Right lung (tissue), 5 donors: ENCODE results near the gene SAMD4A. TPM values are rescaled to one million over a fixed set of nuclear protein-coding genes. Genes with fewer than 3 reads are reported as not detected.

Experiments used
- DNase-seq, 2 donors: peaks; one replicate each; pipeline ENCODE4 v3.0.0-alpha.2; 2013
- polyA plus RNA-seq, 5 donors: library from polyadenylated mRNA; unstranded; fragments of 120-200 nt; gene quantifications; one replicate each; pipeline versions ENCODE4 v1.2.1 to v1.2.3, GENCODE V29; 2013; ENCODE audit warnings: inconsistent platforms in 1 of 5, low replicate concordance in 1 of 5; ENCODE audit not compliant: insufficient read length in 5 of 5, insufficient read depth in 1 of 5

The SAMD4A gene
- polyA plus RNA-seq, 5 donors, result 4.9 to 9.8 (median 7.9) TPM

DNA sequence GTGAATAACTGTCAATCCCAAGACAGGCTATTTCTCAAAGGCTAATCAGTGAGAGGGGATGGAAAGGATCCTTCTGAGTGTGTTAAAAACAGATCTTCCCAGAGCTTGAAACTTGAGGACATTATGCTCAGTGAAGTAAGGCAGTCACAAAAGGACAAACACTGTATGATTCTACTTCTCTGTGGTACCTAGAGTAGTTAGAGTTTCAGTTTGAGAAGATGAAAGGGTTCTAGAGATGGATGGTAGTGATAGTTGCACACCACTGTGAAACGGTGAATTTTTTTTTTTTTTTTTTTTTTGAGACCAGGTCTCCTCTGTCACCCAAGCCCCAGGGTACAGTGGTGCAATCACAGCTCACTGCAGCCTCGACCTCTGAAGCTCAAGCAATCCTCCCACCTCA, 133.8 kb downstream of the SAMD4A start:
- no peak for DNase-seq

DNA sequence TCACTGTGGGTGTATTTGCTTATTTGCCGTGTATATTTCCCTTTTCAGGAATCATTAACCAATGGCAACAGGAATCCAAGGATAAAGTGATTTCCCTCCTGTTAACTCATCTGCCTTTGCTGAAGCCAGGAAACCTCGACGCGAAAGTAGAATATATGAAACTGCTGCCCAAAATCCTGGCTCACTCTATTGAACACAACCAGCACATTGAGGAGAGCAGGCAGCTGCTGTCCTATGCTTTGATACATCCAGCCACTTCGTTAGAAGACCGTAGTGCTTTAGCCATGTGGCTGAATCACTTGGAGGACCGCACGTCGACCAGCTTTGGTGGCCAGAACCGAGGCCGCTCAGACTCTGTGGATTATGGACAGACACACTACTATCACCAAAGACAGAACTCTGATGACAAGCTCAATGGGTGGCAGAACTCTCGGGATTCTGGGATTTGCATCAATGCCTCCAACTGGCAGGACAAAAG, 135.1 kb downstream of the SAMD4A start:
- DNase-seq, result no peak

DNA sequence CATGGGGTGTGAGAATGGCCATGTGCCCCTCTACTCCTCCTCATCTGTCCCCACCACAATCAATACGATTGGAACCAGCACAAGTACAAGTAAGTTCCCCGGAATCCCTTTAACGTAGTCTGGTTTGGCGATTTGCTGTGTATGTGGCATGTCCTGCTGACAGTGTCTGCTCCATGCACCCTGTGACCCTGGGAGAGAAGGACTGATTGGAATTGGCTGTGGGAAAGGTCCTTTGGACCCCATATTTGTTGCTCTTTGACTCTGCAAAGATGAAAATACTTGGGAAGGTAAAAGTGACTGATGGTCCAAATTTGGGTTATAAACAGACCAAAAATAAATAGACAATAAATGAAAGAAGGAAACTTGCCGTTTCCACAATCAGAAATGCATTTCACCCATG, 135.6 kb downstream of the SAMD4A start:
- no peak for DNase-seq

DNA sequence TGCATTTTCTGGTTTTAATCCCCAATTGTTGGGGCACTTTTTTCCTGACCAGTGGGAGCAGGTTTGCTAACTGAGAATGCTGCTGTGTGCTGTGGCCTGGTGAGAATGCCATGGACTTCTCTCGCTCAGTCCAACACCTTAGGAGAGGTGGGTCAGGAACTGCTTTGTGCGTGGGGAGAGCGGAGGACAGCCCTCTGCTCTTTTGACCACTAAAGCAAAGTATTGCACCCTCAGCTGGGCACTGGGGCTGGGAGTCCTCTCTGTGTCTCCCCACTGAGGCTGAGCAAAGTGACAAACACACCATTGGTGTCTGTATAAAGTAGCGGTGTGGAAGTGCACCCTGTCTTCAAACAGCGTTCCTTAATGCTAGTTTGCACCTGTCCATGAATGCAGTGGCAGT, 136.2 kb downstream of the SAMD4A start:
- DNase-seq, result no peak

DNA sequence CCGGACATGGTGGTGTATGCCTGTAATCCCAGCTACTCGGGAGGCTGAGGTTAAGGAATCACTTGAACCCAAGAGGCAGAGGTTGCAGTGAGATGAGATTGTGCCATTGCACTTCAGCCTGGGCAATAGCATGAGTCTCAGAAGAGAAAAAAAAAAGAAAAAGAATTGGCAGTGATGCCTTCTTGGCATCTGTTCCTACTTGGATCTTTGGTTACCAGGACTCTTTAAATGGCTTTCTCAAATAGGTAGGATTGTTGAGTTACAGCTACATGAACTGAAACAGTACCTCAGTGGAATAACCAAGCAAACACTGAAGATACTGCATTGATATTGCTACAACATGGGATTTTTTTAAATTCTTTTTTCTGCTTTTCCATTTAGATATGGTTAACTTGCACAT, 136.8 kb downstream of the SAMD4A start:
- DNase-seq, result no peak

DNA sequence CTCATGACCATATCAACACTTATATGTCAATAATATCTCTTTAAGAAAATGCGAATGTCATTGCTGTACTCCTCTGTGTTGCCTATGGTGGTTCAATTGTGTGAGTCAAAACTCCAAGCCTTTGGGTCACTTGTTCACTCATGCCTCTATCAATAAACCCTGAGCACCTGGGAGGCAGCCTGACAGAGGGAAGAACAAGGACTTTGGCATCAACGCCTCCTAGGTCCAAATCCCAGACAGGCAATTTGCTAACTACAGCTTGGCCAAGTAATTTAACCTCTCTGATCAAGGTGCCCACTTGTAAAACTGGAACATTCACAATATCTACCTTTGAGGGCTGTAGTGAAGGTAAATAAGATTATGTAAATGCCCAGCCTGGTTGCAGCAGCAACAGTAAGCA, 137.8 kb downstream of the SAMD4A start:
- no peak for DNase-seq

DNA sequence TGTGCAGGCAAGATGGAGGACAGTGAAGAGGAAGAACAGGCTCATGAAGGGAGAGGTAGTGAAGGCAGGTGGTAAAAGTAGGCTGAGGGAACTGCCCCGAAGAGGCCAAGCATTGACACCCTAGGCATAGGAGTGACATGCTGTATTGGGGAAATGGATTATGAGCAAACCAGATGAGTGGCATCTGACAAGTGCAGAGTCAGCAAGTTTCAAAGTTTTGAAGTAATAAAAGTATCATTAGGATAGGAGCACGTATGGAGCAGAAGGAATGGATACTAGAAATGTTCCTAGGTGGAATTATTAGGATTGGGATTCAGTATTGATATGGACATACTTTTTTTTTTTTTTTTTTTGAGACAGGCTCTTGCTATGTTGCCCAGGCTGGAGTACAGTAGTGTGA, 139.8 kb downstream of the SAMD4A start:
- no peak for DNase-seq

DNA sequence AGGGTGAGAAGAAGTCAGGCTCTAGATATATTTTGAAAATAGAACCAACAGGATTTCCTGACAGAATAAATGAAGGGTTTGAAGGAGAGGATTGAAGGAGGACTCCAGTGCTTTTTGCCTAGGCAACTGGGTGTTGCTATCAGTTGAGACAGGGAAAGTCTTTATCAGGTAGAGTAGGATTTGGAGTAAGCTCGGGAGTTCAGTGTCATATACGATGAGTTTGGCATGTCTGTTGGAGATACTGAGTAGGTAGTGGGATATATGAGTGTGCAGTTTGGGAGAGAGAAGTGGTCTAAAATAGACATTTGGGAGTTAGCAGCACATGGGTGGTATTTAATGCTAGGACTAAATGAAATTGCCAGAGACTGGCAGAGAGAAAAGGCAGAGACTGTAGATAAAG, 141.2 kb downstream of the SAMD4A start:
- DNase-seq, result no peak

DNA sequence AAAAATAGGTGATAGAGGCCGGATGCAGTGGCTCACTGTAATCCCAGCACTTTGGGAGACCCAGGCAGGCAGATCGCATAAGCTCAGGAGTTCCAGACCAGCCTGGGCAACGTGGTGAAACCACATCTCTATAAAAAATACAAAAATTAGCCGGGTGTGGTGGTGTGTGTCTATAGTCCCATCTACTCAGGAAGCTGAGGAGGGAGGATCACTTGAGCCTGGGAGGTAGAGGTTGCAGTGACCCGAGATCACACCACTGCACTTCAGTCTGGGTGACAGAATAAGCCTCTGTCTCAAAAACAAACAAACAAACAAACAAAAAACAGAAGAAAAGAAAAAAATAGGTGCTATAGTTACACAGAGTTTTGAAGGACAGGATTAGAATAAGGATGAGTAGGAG, 142.1 kb downstream of the SAMD4A start:
- DNase-seq, result no peak

DNA sequence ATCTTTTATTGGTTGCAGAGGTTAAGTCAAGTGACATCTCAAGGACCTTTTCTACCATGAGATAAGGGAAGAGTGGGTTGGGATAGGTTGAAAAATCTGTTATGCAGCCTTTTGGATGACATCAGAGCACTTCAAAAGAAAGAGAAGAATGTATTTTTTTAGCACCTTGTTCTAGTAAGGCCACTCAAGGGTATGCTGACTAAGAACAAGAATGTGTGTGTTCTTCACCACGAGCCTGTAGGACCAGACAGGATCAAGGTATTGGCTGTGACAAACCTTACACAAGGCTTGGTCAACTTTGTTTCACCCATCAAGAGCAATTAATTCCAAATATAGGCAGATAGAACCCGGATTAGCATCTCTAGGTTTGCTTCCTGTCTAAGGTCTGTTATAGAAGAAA, 142.5 kb downstream of the SAMD4A start:
- DNase-seq, result no peak

DNA sequence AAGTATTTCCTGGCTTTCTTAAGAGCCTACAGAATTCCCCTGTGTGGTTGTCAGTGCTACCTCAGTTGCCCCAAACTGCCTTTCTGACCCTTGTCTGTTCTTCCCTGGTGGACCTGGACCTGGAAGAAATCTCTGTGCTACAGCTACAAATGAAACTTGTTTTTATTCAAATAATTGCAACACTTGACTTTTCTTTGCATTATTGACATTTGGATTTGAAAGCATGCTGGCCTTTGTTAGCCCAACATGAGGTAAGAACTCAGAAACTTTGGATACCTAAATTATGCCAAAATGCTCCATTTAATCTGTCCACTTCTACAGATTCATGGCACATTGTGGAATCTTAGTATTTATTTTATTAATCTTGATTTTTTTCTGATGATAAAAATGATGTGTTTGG, 142.9 kb downstream of the SAMD4A start:
- DNase-seq, result no peak

DNA sequence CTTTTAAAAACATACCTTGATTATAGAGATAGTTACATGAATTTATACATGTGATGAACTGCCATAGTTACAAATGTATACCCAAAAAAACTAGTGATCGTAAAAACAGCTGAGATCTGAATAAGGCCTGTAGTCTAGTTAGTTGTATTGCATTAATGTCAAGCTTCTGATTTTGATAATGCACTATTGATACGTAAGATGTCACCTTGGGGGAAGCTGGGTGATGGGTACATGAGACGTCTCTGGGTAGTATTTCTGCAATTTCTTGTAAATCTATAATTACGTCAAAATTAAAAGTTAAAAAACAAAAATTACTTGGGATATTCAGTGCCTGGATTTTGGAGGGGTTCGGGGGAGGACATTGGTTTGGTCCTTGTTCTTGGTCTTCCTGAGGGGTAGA, 144.4 kb downstream of the SAMD4A start:
- DNase-seq, result no peak

DNA sequence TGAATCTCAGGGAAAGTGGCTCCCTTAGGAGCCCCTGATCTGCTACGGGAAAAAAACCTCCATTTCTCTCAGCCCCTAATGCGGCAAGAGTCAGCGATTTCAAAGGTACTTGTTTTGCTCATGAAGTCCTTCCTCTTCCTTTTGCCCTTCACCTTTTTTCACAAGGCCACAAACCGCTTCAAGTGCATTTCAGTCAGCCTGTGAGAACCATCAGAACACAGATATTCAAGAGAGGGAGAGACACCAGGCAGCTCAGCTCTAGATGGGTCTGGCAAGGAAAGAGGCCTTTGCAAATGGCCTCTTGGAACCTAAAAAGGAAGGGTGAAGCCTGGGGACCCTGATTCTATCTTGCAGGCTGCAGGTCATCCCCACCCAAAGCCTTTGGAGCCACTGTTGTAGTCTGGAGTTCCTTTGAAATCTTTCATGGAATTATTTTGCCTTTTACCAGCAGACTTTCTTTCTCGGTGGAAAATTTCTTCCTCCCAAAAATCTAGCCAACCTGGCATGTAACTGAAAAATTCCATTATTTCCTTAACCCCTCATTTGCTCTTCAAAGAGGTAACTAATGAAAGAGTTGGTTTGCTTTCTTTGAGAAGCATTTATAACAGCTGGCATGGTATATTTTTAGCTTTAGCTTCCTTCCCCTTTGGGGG, 145.0 kb downstream of the SAMD4A start:
- no peak for DNase-seq

DNA sequence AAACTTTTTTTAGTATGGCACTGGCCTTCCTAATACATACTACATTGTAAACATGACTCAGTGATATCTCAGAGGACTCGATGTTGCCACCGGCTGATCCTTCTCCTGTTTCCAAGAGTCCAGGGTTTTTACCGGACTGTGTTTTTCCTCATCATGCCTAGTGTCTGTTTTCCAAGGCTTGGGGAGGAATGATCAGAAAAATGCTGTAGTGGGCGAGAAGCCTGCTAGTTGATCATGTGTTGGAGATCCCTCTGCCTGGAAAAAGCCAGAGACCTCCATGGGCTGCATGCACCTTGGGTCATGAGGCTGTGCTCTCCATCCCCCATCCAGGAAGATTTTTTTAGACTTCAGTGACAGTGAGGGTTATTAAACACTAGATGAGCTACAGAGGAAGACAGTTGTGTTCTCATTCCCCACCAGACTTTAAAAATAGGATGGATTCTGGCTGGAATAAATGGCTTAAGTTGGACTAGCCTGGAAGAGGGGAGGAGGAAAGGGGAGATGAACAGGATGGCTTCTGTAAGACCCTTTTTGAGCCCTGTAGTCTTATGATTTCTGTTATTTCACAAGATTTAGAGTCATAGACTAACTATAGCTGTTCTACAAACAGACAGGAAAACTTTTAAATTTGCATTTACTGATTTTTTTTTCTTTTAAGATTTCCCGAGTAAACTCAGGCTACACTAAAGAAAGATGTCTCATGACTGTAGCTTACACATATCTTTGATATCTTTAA, 145.7 kb downstream of the SAMD4A start:
- DNase-seq, result no peak

DNA sequence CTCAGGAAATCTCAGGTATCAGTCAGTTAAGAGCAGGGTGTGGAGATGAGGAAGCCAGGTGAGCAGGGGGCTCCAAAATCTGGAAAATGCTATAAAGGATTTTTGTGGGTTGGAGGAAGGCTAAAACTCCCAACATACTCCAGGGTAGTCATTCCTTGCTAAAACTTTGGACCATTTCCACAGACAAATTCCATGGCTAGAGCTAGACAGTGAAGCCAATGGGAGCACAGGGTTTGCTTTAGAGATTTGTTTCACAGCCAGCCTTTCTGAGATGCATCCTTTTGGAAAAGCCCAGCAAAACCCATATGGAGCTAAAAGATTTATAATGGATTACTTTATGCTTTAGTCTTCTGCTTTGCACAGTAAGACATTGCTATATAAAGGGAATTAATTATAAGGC, 146.5 kb downstream of the SAMD4A start:
- DNase-seq, result no peak

DNA sequence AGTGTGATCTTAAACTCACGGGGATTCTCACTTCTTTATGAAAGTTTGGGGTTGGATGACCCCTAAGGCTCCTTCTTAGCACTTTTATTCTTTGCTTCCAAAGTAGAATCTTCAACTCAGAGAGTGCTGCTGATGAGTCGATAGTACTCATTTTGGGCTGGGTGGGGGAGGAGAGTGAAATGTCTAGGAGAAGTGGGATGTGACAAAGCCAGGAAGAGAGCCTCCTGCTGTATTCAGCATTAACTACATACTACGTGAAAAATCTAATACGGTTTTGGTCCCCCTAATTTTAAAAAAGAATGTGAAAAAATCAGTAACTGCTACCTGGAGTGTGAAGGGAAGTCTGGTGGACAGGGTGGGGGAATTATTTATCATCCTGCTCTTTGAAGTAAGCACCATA, 148.3 kb downstream of the SAMD4A start:
- DNase-seq, result no peak

DNA sequence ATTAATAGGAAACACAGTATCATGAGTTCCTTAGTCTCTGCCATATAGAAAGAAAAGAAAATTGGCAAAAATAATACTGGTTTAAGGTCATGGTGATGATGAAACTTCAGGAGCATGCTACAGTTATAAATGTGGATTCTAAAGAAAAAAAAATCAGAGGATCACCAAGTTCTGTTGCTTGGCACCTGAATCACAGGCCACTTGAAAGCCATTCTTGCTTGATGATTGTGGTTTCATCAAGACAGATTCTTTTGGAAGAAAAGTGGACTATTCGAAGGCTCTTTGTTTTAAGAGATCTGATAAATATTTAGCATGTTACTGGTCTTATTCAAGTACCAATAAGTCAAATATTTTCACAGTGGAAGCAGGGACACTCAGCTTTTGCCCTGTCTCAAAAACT, 148.9 kb downstream of the SAMD4A start:
- DNase-seq, result no peak

DNA sequence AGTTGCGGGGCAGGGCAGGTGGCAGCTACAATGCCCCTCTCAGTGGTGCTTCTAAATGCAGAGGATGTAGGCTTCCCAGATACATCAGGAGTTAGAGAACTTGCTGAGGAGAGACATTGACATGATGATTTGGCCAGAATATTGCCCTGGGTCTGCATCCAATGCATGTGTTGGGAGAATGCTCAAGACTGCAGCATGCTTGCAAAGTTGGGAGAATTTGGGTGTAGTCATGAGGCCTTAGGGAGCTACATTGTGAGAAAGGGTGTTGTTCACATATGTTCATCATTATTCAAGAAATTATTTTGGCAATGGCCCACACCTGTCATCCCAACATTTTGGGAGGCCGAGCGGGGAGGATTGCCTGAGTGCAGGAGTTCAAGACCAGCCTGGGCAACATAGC, 149.9 kb downstream of the SAMD4A start:
- no peak for DNase-seq

DNA sequence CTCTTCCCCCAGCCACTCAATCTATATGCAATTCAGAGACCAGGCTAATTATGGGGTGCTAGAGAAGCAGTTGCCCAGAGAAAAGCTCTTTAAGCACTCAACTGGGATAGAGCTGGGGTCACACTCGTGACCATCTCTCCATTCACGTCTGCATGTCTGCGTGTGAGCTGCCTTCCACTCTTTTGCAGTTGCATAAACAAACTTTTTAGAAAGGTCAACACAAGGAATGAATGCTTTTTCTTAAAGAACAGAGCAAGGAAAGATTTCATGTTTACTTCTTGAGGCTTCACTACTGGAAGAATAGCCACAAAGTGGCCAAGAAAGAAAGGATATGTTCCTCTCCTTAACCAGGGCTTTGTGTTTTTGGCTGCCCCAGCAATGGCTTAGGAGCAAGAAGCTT, 151.1 kb downstream of the SAMD4A start:
- no peak for DNase-seq

DNA sequence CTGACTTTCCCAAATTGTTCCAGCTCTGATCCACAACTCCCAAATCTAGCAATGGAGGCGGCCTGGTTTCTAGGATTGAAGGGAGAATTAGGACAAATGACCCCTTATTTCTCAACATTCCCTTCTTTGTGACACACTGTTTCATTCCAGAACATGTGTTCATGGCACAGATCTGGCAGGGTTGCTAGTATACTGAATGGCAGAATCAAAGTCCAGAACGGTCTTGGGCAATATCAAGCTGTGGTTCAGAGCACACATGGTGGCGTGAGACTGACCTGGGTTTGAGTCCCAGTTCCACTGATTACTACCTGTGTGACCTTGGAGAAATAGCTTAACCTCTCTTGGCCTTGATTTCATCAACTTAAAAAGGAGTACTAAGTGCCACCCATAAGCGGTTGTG, 152.5 kb downstream of the SAMD4A start:
- no peak for DNase-seq

DNA sequence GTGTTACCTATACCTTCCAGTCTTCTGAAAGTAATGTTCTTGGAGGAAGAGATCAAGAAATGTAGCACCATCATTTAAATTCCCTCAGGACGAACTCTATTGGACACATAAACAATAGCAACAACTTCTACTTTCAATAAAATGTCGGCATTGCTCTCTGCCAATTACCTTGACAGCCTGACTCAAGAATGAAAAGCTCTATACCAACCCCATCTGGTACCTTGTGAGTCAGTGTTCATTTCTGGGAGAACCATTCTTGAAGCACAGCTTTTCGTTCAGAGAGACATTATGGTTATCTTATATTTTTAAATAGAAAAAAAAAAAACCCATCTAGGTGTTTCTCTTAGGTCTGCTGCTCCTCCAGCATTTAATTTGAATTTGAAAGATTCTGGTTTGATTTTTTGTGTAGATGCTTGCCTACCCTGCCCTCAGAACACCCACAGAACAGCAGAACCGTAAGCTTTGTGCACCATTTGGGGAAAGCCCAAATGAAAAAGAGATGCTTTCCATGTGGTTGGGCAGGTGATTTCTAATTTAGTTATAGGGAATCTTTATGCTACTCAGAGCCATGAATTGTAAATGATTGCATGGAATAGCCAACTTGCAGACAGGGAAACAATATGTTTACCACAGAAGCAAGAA, 156.0 kb downstream of the SAMD4A start:
- no peak for DNase-seq

DNA sequence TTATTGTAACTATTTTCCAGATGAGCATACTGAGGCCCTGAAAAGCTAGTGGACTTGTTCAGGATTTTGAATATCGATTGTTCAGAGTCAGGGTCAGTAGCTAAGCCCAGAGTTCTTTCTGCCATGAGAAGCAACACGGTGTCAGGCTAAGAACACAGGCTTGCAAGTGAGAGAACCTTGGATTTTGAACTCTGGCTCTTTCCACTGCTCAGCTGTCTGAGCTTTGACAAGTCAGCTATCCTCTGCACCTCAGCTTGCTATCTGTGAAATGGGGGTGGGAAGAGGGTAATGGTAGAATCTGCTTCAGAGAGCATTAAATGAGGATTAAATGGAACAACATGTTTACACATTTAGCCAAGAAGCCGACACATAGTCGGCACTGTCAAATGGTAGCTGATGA, 157.2 kb downstream of the SAMD4A start:
- no peak for DNase-seq

DNA sequence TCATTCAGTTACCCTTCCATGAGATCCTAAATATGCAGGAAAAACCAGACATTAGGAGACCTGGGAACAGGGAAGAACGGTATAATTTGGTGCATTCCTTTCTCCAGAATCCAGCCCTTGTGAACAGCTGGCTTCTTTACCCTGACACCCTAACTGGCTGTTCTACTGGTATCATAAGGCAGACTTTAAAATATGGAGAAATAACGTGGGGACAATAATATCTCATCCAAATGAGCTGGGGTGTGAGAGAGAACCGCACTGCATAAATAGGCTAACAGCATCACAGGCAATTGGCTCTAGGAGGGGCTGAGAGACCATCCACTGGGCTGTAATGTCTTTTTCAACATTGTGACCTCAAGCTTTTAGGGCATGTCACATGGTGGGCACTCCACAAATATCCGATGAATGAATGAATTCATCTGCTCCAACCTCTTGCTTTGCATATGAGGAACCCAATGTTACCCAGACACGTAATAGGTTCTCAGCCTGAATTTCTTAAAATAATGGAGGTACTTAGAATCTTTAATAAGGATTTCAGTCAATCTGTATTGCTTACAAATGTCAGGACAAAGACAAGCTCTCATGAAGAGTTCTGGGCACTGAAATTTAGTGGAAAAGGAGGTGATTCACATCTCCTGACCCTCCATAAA, 157.9 kb downstream of the SAMD4A start:
- DNase-seq, result no peak
